Activated T-helper 2 cell treated with anti-CD3 and anti-CD28 coated beads, Interferon-gamma antibody, Interleukin-2, Interleukin-4, amounts not matched to agents 10 μg/mL and 5 μg/mL and 100 μg/mL, durations not matched to agents 14 hours and 24 hours and 36 hours (primary cell): ENCODE data around the gene ARHGAP10. TPM values are rescaled to one million over a fixed set of nuclear protein-coding genes. Genes with fewer than 3 reads are reported as not detected.
"Not testable (repeated sequence)": the region's sequence is repeated elsewhere in the genome, so short reads cannot be mapped to it uniquely, and the experiment has no call there.

ENCODE experiments used
- DNase-seq: peaks from one replicate; pipeline ENCODE4 v3.0.0; 2021; ENCODE audit warnings: low spot score
- H3K27ac Mint-ChIP-seq: one replicate; pipeline ENCODE4 v1.8.0; 2021; ENCODE audit warnings: mixed read lengths
- H3K27me3 Mint-ChIP-seq: one replicate; pipeline ENCODE4 v1.8.0; 2021; ENCODE audit warnings: low read depth, mixed read lengths
- H3K36me3 Mint-ChIP-seq: one replicate; pipeline ENCODE4 v1.8.0; 2021; ENCODE audit warnings: low read depth, mixed read lengths
- H3K4me1 Mint-ChIP-seq: one replicate; pipeline ENCODE4 v1.8.0; 2021; ENCODE audit warnings: low read depth, mixed read lengths
- H3K4me3 Mint-ChIP-seq: one replicate; pipeline ENCODE4 v1.8.0; 2021; ENCODE audit warnings: low read depth, mild to moderate bottlenecking, moderate library complexity, mixed read lengths
- H3K9me3 Mint-ChIP-seq: one replicate; pipeline ENCODE4 v1.8.0; 2021; ENCODE audit warnings: mixed read lengths
- intact Hi-C: fragments of 100-400 bp; cut with micrococcal nuclease; formaldehyde crosslinking; loops from one replicate; pipeline ENCODE4 v1.15.1; 2023
- total RNA-seq: library from RNA; stranded (reverse); gene quantifications from 2 replicates; pipeline ENCODE4 v1.2.3, GENCODE V29; 2022

ARHGAP10 gene
- total RNA-seq, 1 donor from 2014 or later = 18.5 TPM

DNA sequence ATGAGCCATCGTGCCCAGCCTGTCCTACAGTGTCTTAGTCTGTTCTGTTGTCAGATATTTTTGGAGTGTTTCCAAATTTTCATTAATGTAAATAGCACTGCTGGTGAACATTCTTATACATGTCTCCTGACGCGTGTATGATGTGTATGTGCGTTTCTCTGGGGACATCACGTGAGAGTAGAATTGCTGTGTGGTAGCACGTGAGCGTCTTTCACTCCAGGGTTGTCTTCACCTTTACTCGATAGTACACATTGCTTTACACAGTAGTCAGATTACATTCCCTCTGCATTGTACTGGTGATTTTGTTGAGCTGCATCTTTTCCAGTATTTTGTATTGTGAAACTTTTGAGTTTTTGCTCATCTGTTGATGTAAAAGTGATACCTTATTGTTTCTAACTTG lies 60.0 kb downstream of the ARHGAP10 start:
- Mint-ChIP-seq H3K9me3 (no peaks in the 10 kb centered on the region), H3K27ac (peak overlapping the region; percentile 83), H3K4me1 (peaks cover 54% of the 10 kb centered on the region), H3K27me3 (no peaks in the 10 kb centered on the region), H3K4me3 (no peak overlapping the region), H3K36me3 (peaks cover 2% of the 10 kb centered on the region)
- intact Hi-C loops = loop anchor here (1.0 to 10.0 kb wide), 2 partner anchors 8 to 177 kb away; partner anchors contain the start of gene TMEM184C
- no peak for DNase-seq

- Mint-ChIP-seq H3K27ac (peak overlapping the region; percentile 95), H3K9me3 (no peaks in the 10 kb centered on the region), H3K36me3 (peaks cover 12% of the 10 kb centered on the region), H3K4me3 (peak overlapping the region; percentile 40), H3K4me1 (peaks cover 56% of the 10 kb centered on the region), H3K27me3 (no peaks in the 10 kb centered on the region)
- DNase-seq = no peak
- intact Hi-C loops = loop anchor here (1.0 to 10.0 kb wide), 7 partner anchors 11 to 179 kb away; partner anchors contain the start of gene TMEM184C
These were observed 61.9 kb downstream of the ARHGAP10 start for GRCh38 chr4:147793569-147794313.

- H3K36me3 Mint-ChIP-seq = peaks cover 12% of the 10 kb centered on the region
- peak overlapping the region; percentile 95 for H3K27ac Mint-ChIP-seq
- H3K4me1 Mint-ChIP-seq = peaks cover 56% of the 10 kb centered on the region
- no peaks in the 10 kb centered on the region for H3K9me3 Mint-ChIP-seq
- intact Hi-C loops = loop anchor here (1.0 to 10.0 kb wide), 7 partner anchors 12 to 179 kb away; partner anchors contain the start of gene TMEM184C
- H3K27me3 Mint-ChIP-seq = no peaks in the 10 kb centered on the region
- DNase-seq = no peak
- peak overlapping the region; percentile 63 for H3K4me3 Mint-ChIP-seq
These were observed 62.4 kb downstream of the ARHGAP10 start for GRCh38 chr4:147794314-147794680.

DNA sequence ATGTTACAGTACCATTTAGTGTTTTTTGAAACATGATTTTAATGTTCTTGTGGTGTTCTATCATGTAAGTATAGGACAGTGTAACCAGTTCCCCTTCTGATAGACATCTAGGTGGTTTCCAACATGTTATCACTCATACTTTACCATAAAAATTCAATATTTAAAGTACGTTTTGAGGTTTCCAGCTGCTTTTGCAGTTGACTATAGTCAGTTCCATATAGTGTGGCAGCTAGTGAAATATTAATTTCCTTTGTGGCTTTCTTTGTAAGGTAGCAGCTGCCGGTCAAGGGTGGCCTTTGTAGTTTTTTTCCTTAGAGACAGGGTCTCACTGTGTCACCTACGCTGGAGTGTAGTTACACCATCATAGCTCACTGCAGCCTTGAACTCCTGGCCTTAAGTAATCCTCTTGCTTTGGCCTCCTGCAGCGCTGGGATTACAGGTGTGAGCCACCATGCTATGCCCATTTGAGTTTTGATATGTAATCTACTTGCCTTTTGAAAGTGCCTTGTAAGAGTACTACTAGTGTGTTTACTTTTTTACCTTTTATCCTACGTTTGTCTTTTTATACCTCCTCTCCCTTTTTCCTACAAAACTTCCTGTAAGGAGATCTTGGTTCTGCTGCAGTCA lies 63.0 kb downstream of the ARHGAP10 start:
- Mint-ChIP-seq H3K27ac (peak overlapping the region; percentile 95), H3K4me3 (peak overlapping the region; percentile 63), H3K27me3 (no peaks in the 10 kb centered on the region), H3K4me1 (peaks cover 63% of the 10 kb centered on the region), H3K36me3 (peaks cover 15% of the 10 kb centered on the region), H3K9me3 (no peaks in the 10 kb centered on the region)
- DNase-seq = no peak
- intact Hi-C loops = loop anchor here (1.0 to 10.0 kb wide), 7 partner anchors 13 to 180 kb away; partner anchors contain the start of gene TMEM184C

DNA sequence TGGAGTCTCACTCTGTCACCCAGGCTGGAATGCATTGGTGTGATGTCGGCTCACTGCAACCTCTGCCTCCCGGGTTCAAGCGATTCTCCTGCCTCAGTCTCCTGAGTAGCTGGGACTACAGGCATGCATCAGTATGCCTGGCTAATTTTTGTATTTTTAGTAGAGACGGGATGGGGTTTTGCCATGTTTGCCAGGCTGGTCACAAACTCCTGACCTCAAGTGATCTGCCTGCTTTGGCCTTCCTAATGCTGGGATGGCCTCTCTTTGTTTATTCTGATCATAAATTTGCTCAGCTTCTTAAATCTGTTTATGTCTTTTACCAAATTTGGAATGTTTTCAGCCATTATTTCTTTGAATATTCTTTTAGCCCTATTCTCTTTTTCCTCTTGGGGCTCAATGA lies 67.2 kb downstream of the ARHGAP10 start:
- DNase-seq, H3K27me3 Mint-ChIP-seq, H3K4me3 Mint-ChIP-seq, H3K9me3 Mint-ChIP-seq, H3K27ac Mint-ChIP-seq: not testable (repeated sequence)
- Mint-ChIP-seq H3K36me3 (peaks cover 32% of the 10 kb centered on the region), H3K4me1 (peaks cover 76% of the 10 kb centered on the region)
- intact Hi-C loops = loop anchor here (10.0 kb wide), 1 partner anchor 184 kb away; the partner anchor contains the start of gene TMEM184C

GRCh38 chr4:147799986-147800555 lies 68.2 kb downstream of the ARHGAP10 start:
- no peaks in the 10 kb centered on the region for H3K27me3 Mint-ChIP-seq
- peak; percentile 70 for DNase-seq
- H3K9me3 Mint-ChIP-seq = no peaks in the 10 kb centered on the region
- peak overlapping the region; percentile 93 for H3K27ac Mint-ChIP-seq
- peak overlapping the region; percentile 67 for H3K4me3 Mint-ChIP-seq
- intact Hi-C loops = loop anchor here (1.0 to 10.0 kb wide), 5 partner anchors 8 to 185 kb away; partner anchors contain the start of gene TMEM184C
- H3K36me3 Mint-ChIP-seq = peaks cover 38% of the 10 kb centered on the region
- H3K4me1 Mint-ChIP-seq = peaks cover 77% of the 10 kb centered on the region

GRCh38 chr4:147801820-147802219 lies 69.9 kb downstream of the ARHGAP10 start:
- no peaks in the 10 kb centered on the region for H3K27me3 Mint-ChIP-seq
- H3K9me3 Mint-ChIP-seq = no peaks in the 10 kb centered on the region
- H3K4me1 Mint-ChIP-seq = peaks cover 73% of the 10 kb centered on the region
- intact Hi-C loops = no loop called here
- H3K27ac Mint-ChIP-seq = peak overlapping the region; percentile 64
- peaks cover 37% of the 10 kb centered on the region for H3K36me3 Mint-ChIP-seq
- no peak for DNase-seq
- H3K4me3 Mint-ChIP-seq = no peak overlapping the region

DNA sequence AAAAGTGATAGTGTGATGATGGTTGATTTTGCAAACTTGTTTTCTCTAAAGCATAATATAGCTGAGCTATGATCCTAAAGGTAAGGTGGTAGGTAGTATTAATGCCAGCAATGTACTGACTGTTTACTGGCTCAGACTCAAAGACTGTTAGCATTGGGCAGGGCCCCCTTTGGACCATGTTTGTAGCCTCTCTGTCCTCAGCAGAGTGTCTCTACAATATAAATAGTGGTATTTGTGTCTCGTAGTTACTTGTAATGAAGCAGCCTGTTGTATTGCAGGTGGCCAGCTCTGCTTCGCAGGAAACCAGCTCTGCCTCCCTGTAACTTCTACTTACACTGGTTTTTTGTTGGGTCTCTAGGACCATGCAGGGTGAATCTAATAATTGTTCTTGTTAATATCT lies 70.5 kb downstream of the ARHGAP10 start:
- Mint-ChIP-seq H3K4me3 (no peak overlapping the region), H3K27me3 (no peaks in the 10 kb centered on the region), H3K36me3 (peaks cover 33% of the 10 kb centered on the region), H3K9me3 (no peaks in the 10 kb centered on the region), H3K27ac (peak overlapping the region; percentile 64), H3K4me1 (peaks cover 68% of the 10 kb centered on the region)
- no peak for DNase-seq
- intact Hi-C loops = no loop called here

- Mint-ChIP-seq H3K4me3 (no peak overlapping the region), H3K27me3 (no peaks in the 10 kb centered on the region), H3K9me3 (no peaks in the 10 kb centered on the region), H3K36me3 (peaks cover 19% of the 10 kb centered on the region), H3K27ac (no peak overlapping the region), H3K4me1 (peaks cover 57% of the 10 kb centered on the region)
- intact Hi-C loops = no loop called here
- no peak for DNase-seq
These were observed 74.1 kb downstream of the ARHGAP10 start for GRCh38 chr4:147805946-147806345.

DNA sequence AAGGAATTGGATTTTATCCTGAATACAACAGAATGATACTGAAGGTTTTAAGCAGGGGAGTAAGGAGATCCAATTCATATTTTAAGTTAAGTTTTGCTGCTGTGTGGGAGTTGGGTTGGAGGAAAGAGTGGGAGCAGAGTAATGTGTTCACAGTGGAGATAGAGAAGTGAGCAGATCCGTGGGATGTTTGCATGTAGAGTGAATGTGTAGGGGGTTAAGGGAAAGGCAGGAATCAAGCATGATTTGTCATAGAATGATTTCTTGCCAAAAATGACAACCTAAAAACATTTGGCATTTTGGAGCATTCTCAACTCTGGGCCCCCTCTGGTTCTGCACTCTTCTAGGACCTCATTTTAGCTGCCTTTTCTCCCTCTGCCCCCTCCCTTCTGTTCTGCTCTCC lies 76.6 kb downstream of the ARHGAP10 start:
- H3K27ac Mint-ChIP-seq = no peak overlapping the region
- peaks cover 39% of the 10 kb centered on the region for H3K4me1 Mint-ChIP-seq
- H3K4me3 Mint-ChIP-seq = no peak overlapping the region
- peaks cover 12% of the 10 kb centered on the region for H3K36me3 Mint-ChIP-seq
- H3K27me3 Mint-ChIP-seq = no peaks in the 10 kb centered on the region
- no peaks in the 10 kb centered on the region for H3K9me3 Mint-ChIP-seq
- DNase-seq = no peak
- intact Hi-C loops = no loop called here

- no peak for DNase-seq
- H3K27ac Mint-ChIP-seq = no peak overlapping the region
- intact Hi-C loops = no loop called here
- H3K36me3 Mint-ChIP-seq = peaks cover 4% of the 10 kb centered on the region
- H3K9me3 Mint-ChIP-seq = no peaks in the 10 kb centered on the region
- no peak overlapping the region for H3K4me3 Mint-ChIP-seq
- no peaks in the 10 kb centered on the region for H3K27me3 Mint-ChIP-seq
- H3K4me1 Mint-ChIP-seq = peaks cover 32% of the 10 kb centered on the region
These were observed 77.3 kb downstream of the ARHGAP10 start for GRCh38 chr4:147809211-147809610.

DNA sequence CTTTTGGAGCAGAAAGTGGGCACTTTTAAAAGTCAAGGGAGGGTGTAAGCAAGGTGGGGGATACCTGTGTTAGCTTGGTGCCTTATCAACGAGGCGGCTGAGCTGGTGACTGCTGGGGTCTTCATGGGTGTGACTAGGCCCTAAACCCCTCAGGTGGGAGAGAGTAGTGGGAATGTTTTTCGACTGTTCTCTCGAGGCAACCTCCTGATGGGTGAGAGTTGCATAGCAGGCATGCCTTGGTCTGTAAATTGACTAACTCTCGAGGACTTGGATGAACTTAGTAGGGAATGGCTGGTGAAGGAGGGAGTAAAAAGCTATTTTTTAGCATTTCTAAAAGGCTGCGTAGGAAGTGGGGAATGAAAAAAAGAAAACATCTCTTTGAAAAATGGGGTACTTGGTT lies 80.0 kb downstream of the ARHGAP10 start:
- H3K9me3 Mint-ChIP-seq = no peaks in the 10 kb centered on the region
- intact Hi-C loops = no loop called here
- H3K36me3 Mint-ChIP-seq = no peaks in the 10 kb centered on the region
- no peaks in the 10 kb centered on the region for H3K27me3 Mint-ChIP-seq
- peaks cover 35% of the 10 kb centered on the region for H3K4me1 Mint-ChIP-seq
- no peak overlapping the region for H3K27ac Mint-ChIP-seq
- DNase-seq = no peak
- no peak overlapping the region for H3K4me3 Mint-ChIP-seq
